Measurements from ENCODE around the gene SLC11A2. TPM values are rescaled to one million over a fixed set of nuclear protein-coding genes. Genes with fewer than 3 reads are reported as not detected.

The SLC11A2 gene
- total and polyA plus RNA-seq, 2 of the 8 experiments (the other 6 are each of a cell fraction or from before 2014, with no cell fraction given), result 55.0 to 61.5 TPM

GRCh38 chr12:50953047-50953446 is 73.1 kb downstream of the SLC11A2 start:
- DNase-seq (ENCODE audit: low read depth in 1 of 2, low spot score in 2 of 2), result no peak
- TF ChIP-seq SP4 (IDR thresholded peaks at IDR 0.05; ENCODE audit: low read length) (no peak), TCF12 (IDR thresholded peaks at IDR 0.05; ENCODE audit: low read depth, low read length) (no peak), JUN (IDR thresholded peaks at IDR 0.05; ENCODE audit: low read depth, low read length) (no peak), NANOG (IDR thresholded peaks at IDR 0.05; ENCODE audit: insufficient read depth, low read depth, low read length, poor library complexity, severe bottlenecking) (no peak), USF2 (IDR thresholded peaks at IDR 0.05; ENCODE audit: low read length) (no peak), RBBP5 (IDR thresholded peaks at IDR 0.05; ENCODE audit: borderline replicate concordance, low read depth, low read length) (no peak), YY1 (IDR thresholded peaks at IDR 0.05; ENCODE audit: low read depth, low read length) (no peak), SIRT6 (IDR thresholded peaks at IDR 0.05; ENCODE audit: low read length) (no peak), POU5F1 (IDR thresholded peaks at IDR 0.05; ENCODE audit: low read depth, low read length) (no peak), EP300 (IDR thresholded peaks at IDR 0.05; ENCODE audit: borderline replicate concordance in 1 of 2, low read depth in 2 of 2, low read length in 2 of 2) (no peak), RFX5 (IDR thresholded peaks at IDR 0.05; ENCODE audit: borderline replicate concordance, low read depth, low read length) (no peak), CEBPB (IDR thresholded peaks at IDR 0.05; ENCODE audit: low read depth, low read length) (no peak), NRF1 (IDR thresholded peaks at IDR 0.05; ENCODE audit: low read depth, low read length) (no peak), FOSL1 (IDR thresholded peaks at IDR 0.05; ENCODE audit: insufficient read depth, low read depth, low read length) (no peak), POLR2AphosphoS5 (IDR thresholded peaks at IDR 0.05; ENCODE audit: low read depth, low read length) (no peak)

More at GRCh38 chr12:50953047-50953446, 73.1 kb downstream of the SLC11A2 start:
- Histone ChIP-seq H3K9me3 (ENCODE audit: insufficient read depth in 2 of 2, low read depth in 1 of 2, low read length in 1 of 2) (no peaks in the 10 kb centered on the region), H3K4me2 (ENCODE audit: insufficient read depth in 1 of 2, low read depth in 2 of 2, low read length in 2 of 2) (no peak overlapping the region), H3K18ac (ENCODE audit: extremely low read depth, low read length) (no peak overlapping the region), H3K4ac (replicated peaks; ENCODE audit: insufficient read length, low read depth, low read length) (no peak overlapping the region), H4K91ac (replicated peaks; ENCODE audit: insufficient read length, low read length) (no peak overlapping the region), H2BK120ac (replicated peaks; ENCODE audit: low read depth, low read length) (no peak overlapping the region), H2BK15ac (ENCODE audit: low read length) (no peak overlapping the region), H3K79me1 (ENCODE audit: low read depth, low read length) (no peaks in the 10 kb centered on the region), H4K8ac (ENCODE audit: extremely low read depth, insufficient read depth, low read length) (no peak overlapping the region), H3K4me1 (replicated peaks in 1 of 4; ENCODE audit: control insufficient read depth in 3 of 4, insufficient read depth in 4 of 4, low read length in 3 of 4) (peaks cover 0 to 3% (median 0%) of the 10 kb centered on the region in 4 experiments; a peak in 1 of 7 replicates), H3K27me3 (replicated peaks in 1 of 4; ENCODE audit: control insufficient read depth in 3 of 4, extremely low read depth in 1 of 4, insufficient read depth in 3 of 4, low read length in 3 of 4) (no peaks in the 10 kb centered on the region), H3K56ac (replicated peaks; ENCODE audit: insufficient read length, low read depth, low read length) (no peak overlapping the region), H3K4me3 (ENCODE audit: extremely low read depth in 1 of 4, insufficient read depth in 2 of 4, low read depth in 3 of 4, low read length in 4 of 4) (no peak overlapping the region), H2BK12ac (ENCODE audit: low read depth, low read length) (no peak overlapping the region), H2AK5ac (ENCODE audit: low read depth, low read length) (no peak overlapping the region), H2BK5ac (ENCODE audit: low read depth, low read length) (no peak overlapping the region), H3K36me3 (ENCODE audit: control insufficient read depth in 2 of 4, insufficient read depth in 4 of 4, low read length in 3 of 4) (no peaks in the 10 kb centered on the region), H3K23ac (ENCODE audit: insufficient read length) (no peak overlapping the region), H3K9ac (replicated peaks in 1 of 4; ENCODE audit: extremely low read depth in 1 of 4, low read depth in 3 of 4, low read length in 3 of 4) (no peak overlapping the region), H2BK20ac (ENCODE audit: low read length) (no peak overlapping the region), H4K5ac (ENCODE audit: insufficient read length, low read depth, low read length) (no peak overlapping the region), H3K27ac (ENCODE audit: low read depth, low read length) (no peak overlapping the region), H3K79me2 (ENCODE audit: control insufficient read depth in 1 of 2, insufficient read depth in 2 of 2, low read length in 2 of 2) (no peaks in the 10 kb centered on the region), H3K14ac (ENCODE audit: insufficient read length) (no peak overlapping the region), H4K20me1 (replicated peaks in 1 of 2; ENCODE audit: control insufficient read depth in 1 of 2, insufficient read depth in 2 of 2, low read length in 2 of 2) (no peaks in the 10 kb centered on the region), H2AFZ (ENCODE audit: low read length) (no peak overlapping the region), H3K23me2 (ENCODE audit: low read depth, low read length) (no peaks in the 10 kb centered on the region)
- CTCF ChIA-PET (ENCODE audit: partially characterized antibody), result interaction anchor here (0.9 kb wide), 1 partner anchor 366 kb away, joined by 3 read pairs; no protein-coding TSS in a partner anchor
- no peak for FAIRE-seq
- POLR2A ChIA-PET (ENCODE audit: partially characterized antibody), result no interaction called here
- 77% methylated on average over 7 of the region's 7 CpGs; no CpG with 5 or more reads in 1 of the 2 experiments for WGBS, 2 experiments (ENCODE audit: extremely low coverage in 1 of 2, insufficient coverage in 1 of 2, insufficient read length in 1 of 2, insufficient replicate concordance in 2 of 2, low coverage in 1 of 2, low lambda C conversion rate in 2 of 2, missing lambda C conversion rate in 1 of 2)

Measured in H1 (cell line).